ENCODE measurements around the gene TIMM17A.
"Not testable (repeated sequence)": the region's sequence is repeated elsewhere in the genome, so short reads cannot be mapped to it uniquely, and the experiment has no call there.

The TIMM17A gene

DNA sequence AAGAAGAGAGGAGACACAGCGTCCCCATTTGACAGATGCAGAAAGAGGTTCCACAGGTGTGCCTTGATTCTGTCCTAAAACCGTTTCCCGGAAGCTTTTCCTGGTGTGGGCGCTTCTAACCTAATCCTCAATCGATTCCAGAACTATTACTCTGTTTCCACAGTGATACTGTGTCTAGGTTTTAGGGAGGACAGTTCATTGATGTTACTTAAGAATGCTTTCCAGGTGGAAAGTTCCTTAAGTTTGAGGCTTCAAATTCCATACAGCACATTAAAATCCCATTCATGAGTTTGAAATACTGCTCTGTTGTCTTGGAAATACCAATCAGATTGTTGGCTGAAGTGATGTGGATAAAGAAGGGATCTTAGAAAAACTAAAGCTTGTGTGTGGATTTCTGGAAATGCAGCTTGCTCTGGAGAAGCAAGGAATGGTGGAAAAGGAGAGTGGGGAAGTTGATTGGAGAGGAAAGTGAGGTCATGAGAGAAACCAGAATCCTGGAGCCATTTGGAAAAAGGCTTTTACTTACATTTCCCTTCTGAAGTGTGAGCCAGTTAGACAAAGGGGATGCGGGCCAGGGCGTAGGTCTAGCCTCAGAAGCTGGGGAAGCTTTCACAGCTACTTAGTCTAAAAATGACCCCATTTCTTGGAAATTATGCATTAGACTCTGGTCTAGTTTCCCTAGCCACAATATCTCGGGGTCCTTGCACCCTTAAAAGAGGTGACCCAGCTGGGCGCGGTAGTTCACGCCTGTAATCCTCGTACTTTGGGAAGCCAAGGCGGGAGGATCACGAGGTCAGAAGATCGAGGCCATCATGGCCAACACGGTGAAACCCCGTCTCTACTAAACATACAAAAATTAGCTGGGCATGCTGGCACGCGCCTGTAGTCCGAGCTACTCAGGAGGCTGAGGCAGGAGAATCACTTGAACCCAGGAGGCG, 61.8 kb downstream of the TIMM17A start:
- no peak for FAIRE-seq

DNA sequence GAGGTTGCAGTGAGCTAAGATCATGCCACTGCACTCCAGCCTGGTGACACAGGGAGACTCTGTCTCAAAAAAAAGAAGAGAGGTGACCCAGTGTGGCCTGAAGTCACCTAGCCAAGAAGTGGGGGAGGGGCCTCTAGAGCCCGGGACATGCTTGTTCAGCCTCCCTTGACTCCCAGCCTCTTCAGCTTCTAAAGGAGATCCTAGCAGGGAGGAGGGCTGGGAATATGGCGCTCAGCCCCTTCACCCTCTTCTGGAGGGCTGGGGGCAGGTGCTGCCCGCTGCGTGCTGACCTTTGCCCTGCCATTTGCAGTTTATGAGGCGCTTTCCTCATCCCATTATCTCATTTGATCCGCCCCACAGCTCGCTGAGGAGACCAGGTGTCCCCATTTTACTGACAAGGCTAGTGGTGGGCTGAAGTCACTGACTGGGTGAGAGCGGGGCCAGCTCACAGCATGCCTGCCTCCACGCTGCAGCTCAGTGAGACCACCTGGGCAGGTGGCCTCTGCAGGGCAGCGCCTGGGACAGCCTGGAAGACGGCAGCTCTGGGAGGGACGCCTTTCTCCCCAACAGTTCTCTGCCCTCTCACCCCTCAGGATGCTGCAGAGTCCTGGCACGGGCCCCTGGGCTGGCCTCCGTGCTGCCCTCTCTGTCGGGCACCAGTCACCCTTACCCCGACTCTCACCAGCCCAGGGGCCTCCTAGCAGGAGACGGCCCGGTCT, 62.6 kb downstream of the TIMM17A start:
- FAIRE-seq = no peak

DNA sequence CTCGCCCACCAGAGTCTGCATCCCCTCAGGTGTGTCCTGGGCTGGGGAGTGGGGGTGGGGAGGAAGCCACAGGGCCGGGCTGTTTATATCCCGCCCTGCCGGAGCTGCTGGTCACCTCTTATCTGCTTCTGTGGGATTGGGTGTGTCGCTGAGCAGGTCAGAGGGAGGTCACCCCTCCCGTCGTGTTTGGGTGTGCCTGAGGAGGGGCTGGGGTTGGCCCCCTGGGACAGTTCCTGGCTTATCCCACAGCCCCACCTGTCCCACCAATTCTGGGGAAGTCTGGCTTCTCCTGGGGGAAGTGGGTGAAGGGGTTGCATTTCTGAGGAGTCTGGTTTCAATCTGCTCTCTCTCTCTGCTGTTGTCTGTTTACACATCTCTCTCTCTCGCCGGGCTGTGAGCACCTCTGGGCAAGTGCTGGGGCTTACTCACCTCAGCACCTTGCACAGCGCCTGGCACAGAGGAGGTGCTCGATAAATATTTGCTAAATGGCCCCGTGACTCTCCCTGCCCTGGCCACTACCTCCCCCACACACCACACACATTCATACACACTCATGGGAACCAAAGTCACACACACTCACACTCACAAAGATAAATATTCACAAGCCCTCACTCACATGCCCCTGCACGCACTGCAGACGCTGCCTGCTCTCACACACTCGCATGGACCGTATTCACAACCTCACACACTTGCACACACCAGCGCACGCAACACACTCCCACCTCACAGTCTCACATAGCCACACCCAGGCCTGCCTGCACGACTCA, 63.3 kb downstream of the TIMM17A start:
- no peak for FAIRE-seq

DNA sequence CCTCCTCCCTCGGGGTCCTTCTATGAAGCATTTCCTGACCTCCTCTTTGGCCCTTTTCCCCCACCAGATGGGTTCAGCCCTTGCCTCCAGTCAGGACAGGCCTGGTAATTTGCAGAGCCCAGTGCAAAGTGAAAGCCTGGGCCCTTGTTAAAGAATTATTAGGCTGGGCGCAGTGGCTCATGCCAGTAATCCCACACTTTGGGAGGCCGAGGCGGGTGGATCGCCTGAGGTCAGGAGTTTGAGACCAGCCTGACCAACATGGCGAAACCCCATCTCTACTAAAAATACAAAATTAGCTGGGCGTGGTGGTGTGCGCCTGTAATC, 63.9 kb downstream of the TIMM17A start:
- not testable (repeated sequence) for FAIRE-seq

All from endometrium (tissue), 2 donors.